Parathyroid adenoma (tissue), 2 donors: ENCODE results near the gene SNX6.
"Not testable (repeated sequence)": the region's sequence is repeated elsewhere in the genome, so short reads cannot be mapped to it uniquely, and the experiment has no call there.

ENCODE experiments used
- H2AFZ ChIP-seq: fragments of 300-600 bp; sonication (generic); one replicate; pipeline ENCODE4 v1.7.0; 2017; ENCODE audit warnings: antibody characterized with exemption, mild to moderate bottlenecking
- H3K27ac ChIP-seq: fragments of 300-600 bp; sonication (generic); one replicate; pipeline ENCODE4 v1.7.0; 2017
- H3K27me3 ChIP-seq: fragments of 300-600 bp; sonication (generic); one replicate; pipeline ENCODE4 v1.7.0; 2017; ENCODE audit warnings: low read length; ENCODE audit not compliant: control insufficient read depth, insufficient read depth
- H3K36me3 ChIP-seq: fragments of 300-600 bp; sonication (generic); one replicate; pipeline ENCODE4 v1.7.0; 2017; ENCODE audit warnings: low read length; ENCODE audit not compliant: control insufficient read depth, insufficient read depth
- H3K4me1 ChIP-seq: fragments of 300-600 bp; sonication (generic); one replicate; pipeline ENCODE4 v1.7.0; 2017; ENCODE audit warnings: control low read depth
- H3K4me2 ChIP-seq: fragments of 300-600 bp; sonication (generic); one replicate; pipeline ENCODE4 v1.7.0; 2017; ENCODE audit warnings: low read length
- H3K4me3 ChIP-seq: fragments of 300-600 bp; sonication (generic); one replicate; pipeline ENCODE4 v1.7.0; 2017; ENCODE audit warnings: low read depth, low read length
- H3K79me2 ChIP-seq: fragments of 300-600 bp; sonication (generic); one replicate; pipeline ENCODE4 v1.7.0; 2017; ENCODE audit warnings: control low read depth
- H3K9ac ChIP-seq: fragments of 300-600 bp; sonication (generic); one replicate; pipeline ENCODE4 v1.7.0; 2017; ENCODE audit warnings: mild to moderate bottlenecking
- H3K9me3 ChIP-seq: fragments of 300-600 bp; sonication (generic); one replicate; pipeline ENCODE4 v1.7.0; 2017; ENCODE audit warnings: low read length; ENCODE audit not compliant: control insufficient read depth
- CTCF ChIP-seq: fragments of 300-600 bp; sonication (generic); IDR thresholded peaks from one replicate; pipeline ENCODE4 v1.7.0; 2017; ENCODE audit warnings: antibody characterized with exemption, mild to moderate bottlenecking
- donor health status: primary hyperparathyroidism.

Gene SNX6

GRCh38 chr14:34568803-34569202, 61.1 kb downstream of the SNX6 start:
- no peaks in the 10 kb centered on the region for H3K36me3 ChIP-seq
- H3K4me3 ChIP-seq = no peak overlapping the region
- peaks cover 4% of the 10 kb centered on the region for H3K4me1 ChIP-seq
- peaks cover 6% of the 10 kb centered on the region for H3K79me2 ChIP-seq
- H3K4me2 ChIP-seq = no peak overlapping the region
- H3K27ac ChIP-seq = no peak overlapping the region
- H3K27me3 ChIP-seq = no peaks in the 10 kb centered on the region
- no peak overlapping the region for H2AFZ ChIP-seq
- H3K9ac ChIP-seq = no peak overlapping the region
- H3K9me3 ChIP-seq = no peaks in the 10 kb centered on the region
- TF ChIP-seq CTCF = no peak

GRCh38 chr14:34562776-34563150, 67.2 kb downstream of the SNX6 start:
- Histone ChIP-seq H3K36me3 (no peaks in the 10 kb centered on the region), H3K27ac (no peak overlapping the region), H3K4me3 (no peak overlapping the region), H3K4me2 (no peak overlapping the region), H3K9ac (no peak overlapping the region), H3K4me1 (peaks cover 4% of the 10 kb centered on the region), H2AFZ (no peak overlapping the region), H3K79me2 (no peaks in the 10 kb centered on the region), H3K27me3 (no peaks in the 10 kb centered on the region), H3K9me3 (no peaks in the 10 kb centered on the region)
- TF ChIP-seq CTCF = no peak

GRCh38 chr14:34562037-34562775, 67.7 kb downstream of the SNX6 start:
- H3K36me3 ChIP-seq, H3K27ac ChIP-seq, H2AFZ ChIP-seq, H3K4me1 ChIP-seq, H3K4me2 ChIP-seq, H3K9ac ChIP-seq, H3K27me3 ChIP-seq, H3K9me3 ChIP-seq, H3K79me2 ChIP-seq, H3K4me3 ChIP-seq: not testable (repeated sequence)

- H2AFZ ChIP-seq, H3K9ac ChIP-seq, H3K79me2 ChIP-seq, H3K36me3 ChIP-seq, H3K4me2 ChIP-seq, H3K9me3 ChIP-seq, H3K4me1 ChIP-seq, H3K4me3 ChIP-seq, H3K27ac ChIP-seq, H3K27me3 ChIP-seq: not testable (repeated sequence)
These were observed 73.5 kb downstream of the SNX6 start for GRCh38 chr14:34556498-34556829.

- not testable (repeated sequence) for H3K9me3 ChIP-seq, H2AFZ ChIP-seq, H3K4me2 ChIP-seq
These were observed 74.1 kb downstream of the SNX6 start for GRCh38 chr14:34555583-34556497.

GRCh38 chr14:34554540-34555250, 75.3 kb downstream of the SNX6 start:
- Histone ChIP-seq H3K4me1 (peaks cover 3% of the 10 kb centered on the region), H3K4me3 (peak overlapping the region; percentile 24), H3K27ac (peak overlapping the region; percentile 36), H3K4me2 (peak overlapping the region; percentile 40), H3K27me3 (no peaks in the 10 kb centered on the region), H3K9me3 (no peaks in the 10 kb centered on the region), H2AFZ (peak overlapping the region; percentile 40), H3K79me2 (no peaks in the 10 kb centered on the region), H3K9ac (no peak overlapping the region), H3K36me3 (no peaks in the 10 kb centered on the region)
- no peak for TF ChIP-seq CTCF

More at GRCh38 chr14:34555583-34556497, 74.1 kb downstream of the SNX6 start:
- not testable (repeated sequence) for H3K27me3 ChIP-seq, H3K4me3 ChIP-seq, H3K9ac ChIP-seq, H3K36me3 ChIP-seq, H3K4me1 ChIP-seq, H3K27ac ChIP-seq, H3K79me2 ChIP-seq

GRCh38 chr14:34549276-34549966, 80.5 kb downstream of the SNX6 start:
- H3K79me2 ChIP-seq, H3K36me3 ChIP-seq, H3K4me3 ChIP-seq, H3K27me3 ChIP-seq, H3K4me2 ChIP-seq, H3K27ac ChIP-seq, H2AFZ ChIP-seq, H3K4me1 ChIP-seq, H3K9ac ChIP-seq, H3K9me3 ChIP-seq: not testable (repeated sequence)
